Liver (tissue), 3 donors: ENCODE data around the gene DLX6.

ENCODE experiments used
- NR2F2 ChIP-seq: IDR thresholded peaks from 2 replicates; pipeline ENCODE4 v1.6.1; 2016; ENCODE audit warnings: antibody characterized with exemption
- RAD21 ChIP-seq, 2 donors: IDR thresholded peaks; 2 replicates each; pipeline ENCODE4 v1.6.1; 2016; ENCODE audit warnings: antibody characterized with exemption in 2 of 2, mild to moderate bottlenecking in 2 of 2
- TF ChIP-seq, protein P1 (sequence below): fragments of 150-350 bp; IDR thresholded peaks from 2 replicates; pipeline ENCODE4 v1.5.1; 2017; ENCODE audit warnings: improper control_type of control experiment, low read depth, low read length; ENCODE audit not compliant: missing input control
- donor health status: healthy.
- donor health status: healthy.

GRCh38 chr7:97020996-97021746 lies 15.8 kb downstream of the DLX6 start:
- TF ChIP-seq, protein P1, sequence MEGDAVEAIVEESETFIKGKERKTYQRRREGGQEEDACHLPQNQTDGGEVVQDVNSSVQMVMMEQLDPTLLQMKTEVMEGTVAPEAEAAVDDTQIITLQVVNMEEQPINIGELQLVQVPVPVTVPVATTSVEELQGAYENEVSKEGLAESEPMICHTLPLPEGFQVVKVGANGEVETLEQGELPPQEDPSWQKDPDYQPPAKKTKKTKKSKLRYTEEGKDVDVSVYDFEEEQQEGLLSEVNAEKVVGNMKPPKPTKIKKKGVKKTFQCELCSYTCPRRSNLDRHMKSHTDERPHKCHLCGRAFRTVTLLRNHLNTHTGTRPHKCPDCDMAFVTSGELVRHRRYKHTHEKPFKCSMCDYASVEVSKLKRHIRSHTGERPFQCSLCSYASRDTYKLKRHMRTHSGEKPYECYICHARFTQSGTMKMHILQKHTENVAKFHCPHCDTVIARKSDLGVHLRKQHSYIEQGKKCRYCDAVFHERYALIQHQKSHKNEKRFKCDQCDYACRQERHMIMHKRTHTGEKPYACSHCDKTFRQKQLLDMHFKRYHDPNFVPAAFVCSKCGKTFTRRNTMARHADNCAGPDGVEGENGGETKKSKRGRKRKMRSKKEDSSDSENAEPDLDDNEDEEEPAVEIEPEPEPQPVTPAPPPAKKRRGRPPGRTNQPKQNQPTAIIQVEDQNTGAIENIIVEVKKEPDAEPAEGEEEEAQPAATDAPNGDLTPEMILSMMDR = no peak
- TF ChIP-seq NR2F2 (no peak), RAD21 (IDR thresholded peaks at IDR 0.05) (no peak)
